ENCODE results near the gene ZNF217. TPM values are rescaled to one million over a fixed set of nuclear protein-coding genes. Genes with fewer than 3 reads are reported as not detected.

Gene ZNF217
- total and polyA plus RNA-seq, 9 of the 15 experiments (the other 6 are each of a cell fraction or from before 2014, with no cell fraction given), result 3.0 to 41.8 (median 16.8) TPM

GRCh38 chr20:53622247-53623133 lies 28.9 kb upstream of the ZNF217 start (continued):
- TF ChIP-seq ZBTB2 (IDR thresholded peaks at IDR 0.05) (no peak), DACH1 (IDR thresholded peaks at IDR 0.05; ENCODE audit: partially characterized antibody) (no peak), RAD21 (CRISPR knock-in tag; conservative IDR thresholded peaks at IDR 0.05 in 1 of 2, IDR thresholded peaks at IDR 0.05 in 1 of 2) (peak in 1 of 2 experiments; percentile 6; a peak in 1 of 4 replicates), E2F1 (CRISPR knock-in tag; IDR thresholded peaks at IDR 0.05) (no peak), ZBTB33 (CRISPR knock-in tag; IDR thresholded peaks at IDR 0.05) (no peak), ZNF140 (CRISPR knock-in tag; IDR thresholded peaks at IDR 0.05) (no peak), CC2D1A (IDR thresholded peaks at IDR 0.05) (0 out of 2 replicates have a peak, but pooled peaks have one; percentile 13), MAFK (IDR thresholded peaks at IDR 0.05; ENCODE audit: low read length) (no peak; the same call in 1 of the 2 replicates), ZNF217 (CRISPR knock-in tag; IDR thresholded peaks at IDR 0.05) (no peak), ZBTB43 (CRISPR knock-in tag; IDR thresholded peaks at IDR 0.05) (no peak), HOXB6 (CRISPR knock-in tag; IDR thresholded peaks at IDR 0.05; ENCODE audit: borderline replicate concordance) (no peak), SMAD1 (IDR thresholded peaks at IDR 0.05; ENCODE audit: low read depth, low read length, partially characterized antibody) (no peak), FOXA3 (CRISPR knock-in tag; conservative IDR thresholded peaks at IDR 0.05 in 1 of 2, IDR thresholded peaks at IDR 0.05 in 1 of 2) (no peak), CHAMP1 (IDR thresholded peaks at IDR 0.05) (no peak), PHF21A (IDR thresholded peaks at IDR 0.05; ENCODE audit: borderline replicate concordance, low read depth) (no peak), ZBTB1 (CRISPR knock-in tag; IDR thresholded peaks at IDR 0.05; ENCODE audit: borderline replicate concordance, low read depth) (no peak)
